T-helper 17 cell (primary cell): ENCODE results near the gene BDH1. TPM values are rescaled to one million over a fixed set of nuclear protein-coding genes. Genes with fewer than 3 reads are reported as not detected.

Source experiments
- ATAC-seq: fragments of 150-1000 bp; cut with Tn5 transposase; 2 replicates; pipeline ENCODE4 v1.10.0; 2021; ENCODE audit warnings: mild to moderate bottlenecking, moderate library complexity
- DNase-seq, 3 donors: peaks; one replicate each; pipeline versions ENCODE4 v3.0.0 to v3.0.0-alpha.2; 2020 to 2021
- H3K9me3 ChIP-seq: one replicate; pipeline ENCODE4 v1.7.0; 2013; ENCODE audit warnings: low read length, mild to moderate bottlenecking; ENCODE audit not compliant: control insufficient read depth, poor library complexity, severe bottlenecking
- H3K27ac Mint-ChIP-seq: one replicate; pipeline ENCODE4 v1.8.0; 2022; ENCODE audit warnings: mild to moderate bottlenecking, moderate library complexity, mixed read lengths
- H3K27me3 Mint-ChIP-seq: one replicate; pipeline ENCODE4 v1.8.0; 2022; ENCODE audit warnings: mixed read lengths
- H3K36me3 Mint-ChIP-seq: one replicate; pipeline ENCODE4 v1.8.0; 2022; ENCODE audit warnings: low read depth, mixed read lengths
- H3K4me1 Mint-ChIP-seq: one replicate; pipeline ENCODE4 v1.8.0; 2022; ENCODE audit warnings: mild to moderate bottlenecking, mixed read lengths
- H3K4me3 Mint-ChIP-seq: one replicate; pipeline ENCODE4 v1.8.0; 2022; ENCODE audit warnings: mild to moderate bottlenecking, moderate library complexity, mixed read lengths
- total RNA-seq, 4 donors: library from RNA in 2 of 4; stranded (reverse) in 2 of 4; gene quantifications; one replicate each; pipeline ENCODE4 v1.2.3 and lab custom pipeline; 2022 to 2026

The BDH1 gene
- total RNA-seq, 2 donors from 2014 or later, result 20.7 to 22.4 TPM

- no peak for ATAC-seq
- H3K4me1 Mint-ChIP-seq, result peaks cover 3% of the 10 kb centered on the region
- H3K27ac Mint-ChIP-seq, result no peak overlapping the region
Observed at GRCh38 chr3:197496746-197497125, 59.0 kb downstream of the BDH1 start.

GRCh38 chr3:197495999-197496745, 59.6 kb downstream of the BDH1 start:
- peaks cover 28% of the 10 kb centered on the region for H3K27me3 Mint-ChIP-seq

More at GRCh38 chr3:197496746-197497125, 59.0 kb downstream of the BDH1 start:
- Mint-ChIP-seq H3K36me3 (no peaks in the 10 kb centered on the region), H3K27me3 (peaks cover 27% of the 10 kb centered on the region), H3K4me3 (no peak overlapping the region)
- no peaks in the 10 kb centered on the region for H3K9me3 ChIP-seq
- DNase-seq, result no peak

GRCh38 chr3:197495499-197495898, 60.3 kb downstream of the BDH1 start:
- Mint-ChIP-seq H3K36me3 (no peaks in the 10 kb centered on the region), H3K4me3 (no peak overlapping the region), H3K4me1 (peaks cover 3% of the 10 kb centered on the region), H3K27me3 (peaks cover 28% of the 10 kb centered on the region), H3K27ac (no peak overlapping the region)
- H3K9me3 ChIP-seq, result no peaks in the 10 kb centered on the region
- DNase-seq (no peak), ATAC-seq (no peak)

More at GRCh38 chr3:197495999-197496745, 59.6 kb downstream of the BDH1 start:
- no peak for ATAC-seq
- DNase-seq, result no peak
- Mint-ChIP-seq H3K4me3 (no peak overlapping the region), H3K36me3 (no peaks in the 10 kb centered on the region), H3K27ac (no peak overlapping the region), H3K4me1 (peaks cover 3% of the 10 kb centered on the region)
- no peaks in the 10 kb centered on the region for H3K9me3 ChIP-seq

DNA sequence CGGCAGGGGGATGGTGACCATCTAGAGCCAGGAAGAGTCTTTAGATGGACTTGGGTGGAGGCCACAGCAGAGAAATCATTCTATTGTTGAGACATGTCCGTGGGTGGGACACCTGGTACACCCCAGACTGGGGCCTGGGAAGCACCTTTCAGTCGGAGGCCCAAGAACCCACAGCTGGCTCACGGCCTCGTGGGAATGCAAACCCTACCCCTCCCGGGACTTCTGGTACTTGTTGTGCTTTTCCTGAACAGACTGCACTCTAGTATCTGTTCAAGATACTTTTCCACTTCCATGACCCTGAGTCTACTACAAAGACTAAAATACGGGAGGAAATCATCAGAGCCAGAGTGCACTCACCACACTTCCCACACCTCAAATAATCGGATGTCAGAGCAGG, 60.7 kb downstream of the BDH1 start:
- Mint-ChIP-seq H3K36me3 (no peaks in the 10 kb centered on the region), H3K4me1 (peaks cover 3% of the 10 kb centered on the region), H3K4me3 (no peak overlapping the region), H3K27me3 (peaks cover 33% of the 10 kb centered on the region), H3K27ac (no peak overlapping the region)
- no peak for ATAC-seq
- no peak for DNase-seq
- no peaks in the 10 kb centered on the region for H3K9me3 ChIP-seq

DNA sequence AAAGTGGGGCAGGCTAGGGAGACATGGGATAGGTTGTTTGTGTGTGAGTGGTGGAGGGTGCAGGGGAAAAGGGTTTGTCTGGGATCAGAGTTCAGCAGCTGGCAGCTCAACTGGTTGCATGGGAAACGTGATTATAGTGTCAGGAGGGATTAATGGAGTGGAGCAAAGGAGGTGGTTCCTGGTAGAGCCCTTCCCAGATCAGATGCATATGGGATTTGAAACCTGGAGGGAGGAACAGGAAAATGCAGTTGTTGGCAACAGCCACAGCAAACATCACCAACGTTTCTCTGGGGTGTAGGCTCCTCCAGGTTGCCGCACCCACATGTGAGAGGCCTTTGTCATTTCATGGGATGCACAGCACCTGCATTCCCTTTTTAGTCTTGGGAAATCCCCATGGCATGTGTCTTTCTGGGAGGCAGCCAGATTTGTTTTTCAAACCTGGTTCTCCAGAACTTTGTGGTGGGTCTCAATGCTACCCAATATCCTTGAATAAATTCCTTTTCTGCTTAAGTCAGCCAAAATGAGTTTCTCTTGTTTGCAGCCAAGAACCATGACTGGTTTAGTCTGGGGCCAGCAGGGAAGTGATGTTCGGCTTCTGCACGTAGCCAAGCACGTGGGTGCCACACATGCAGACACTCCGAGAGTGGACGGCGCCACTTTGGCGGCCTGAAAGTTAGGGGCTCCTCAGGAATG, 61.3 kb downstream of the BDH1 start:
- no peaks in the 10 kb centered on the region for H3K4me1 Mint-ChIP-seq
- no peak overlapping the region for H3K27ac Mint-ChIP-seq
- no peaks in the 10 kb centered on the region for H3K9me3 ChIP-seq
- H3K27me3 Mint-ChIP-seq, result peaks cover 34% of the 10 kb centered on the region
- H3K4me3 Mint-ChIP-seq, result no peak overlapping the region
- no peak for DNase-seq
- ATAC-seq, result no peak
- no peaks in the 10 kb centered on the region for H3K36me3 Mint-ChIP-seq

DNA sequence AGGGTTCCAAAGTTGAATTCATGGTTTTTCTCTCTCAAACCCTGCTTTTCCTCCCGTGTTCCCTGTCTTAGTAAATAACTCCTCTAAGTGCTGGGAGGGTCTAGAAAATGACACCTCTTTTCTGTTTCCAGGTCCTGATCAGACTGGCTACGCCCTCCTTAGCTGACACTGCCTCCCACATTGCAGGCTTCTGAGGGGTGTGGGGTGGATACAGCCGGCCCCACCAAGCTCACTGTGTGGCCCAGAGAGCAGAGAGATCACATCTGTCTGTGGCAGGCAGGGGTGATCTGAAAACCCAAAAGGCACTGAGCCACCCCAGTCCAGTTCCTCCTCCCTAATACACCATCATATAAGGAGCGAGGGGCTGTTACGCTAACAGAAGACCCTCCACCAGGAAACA, 62.7 kb downstream of the BDH1 start:
- Mint-ChIP-seq H3K4me3 (no peak overlapping the region), H3K27me3 (peaks cover 38% of the 10 kb centered on the region), H3K27ac (no peak overlapping the region), H3K4me1 (no peaks in the 10 kb centered on the region), H3K36me3 (no peaks in the 10 kb centered on the region)
- DNase-seq (no peak), ATAC-seq (no peak)
- H3K9me3 ChIP-seq, result no peaks in the 10 kb centered on the region

DNA sequence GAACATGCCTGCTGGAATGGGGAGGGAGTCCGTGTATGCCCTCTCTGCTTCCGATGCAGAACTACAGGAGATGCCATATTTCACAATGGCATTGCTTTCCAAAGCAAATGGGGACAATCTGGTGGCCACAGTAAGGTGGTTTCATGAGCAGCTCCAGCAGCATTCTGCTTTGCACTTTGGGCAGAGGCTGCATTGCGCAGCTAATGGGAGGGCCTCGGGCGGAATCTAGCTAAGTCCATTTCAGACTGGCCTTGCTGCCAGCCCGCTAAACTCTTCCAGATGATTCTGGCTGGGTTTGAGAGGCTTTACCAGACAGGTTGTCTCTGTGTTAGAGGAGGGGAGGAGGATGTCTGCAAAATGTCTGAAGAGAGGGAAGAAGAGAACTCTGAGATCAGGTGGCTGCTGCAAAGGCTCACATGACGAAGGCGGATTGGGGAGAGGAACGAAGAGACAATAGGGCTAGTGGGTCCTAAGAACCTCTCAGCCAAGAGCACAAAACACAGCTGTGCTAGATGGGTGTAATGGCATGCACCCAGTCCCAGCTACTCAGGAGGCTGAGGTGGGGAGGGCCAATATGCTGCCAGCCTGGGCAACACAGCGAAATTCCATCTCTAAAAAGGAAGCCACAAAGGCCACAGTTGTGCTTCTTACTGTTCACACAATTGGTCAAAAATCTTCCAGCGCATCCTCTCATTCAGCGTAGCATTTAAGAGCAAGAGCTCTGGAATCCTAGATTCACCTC, 63.7 kb downstream of the BDH1 start:
- no peak for DNase-seq
- no peaks in the 10 kb centered on the region for H3K9me3 ChIP-seq
- H3K4me3 Mint-ChIP-seq, result no peak overlapping the region
- H3K36me3 Mint-ChIP-seq, result no peaks in the 10 kb centered on the region
- peak overlapping the region; percentile 63 for H3K27ac Mint-ChIP-seq
- ATAC-seq, result no peak
- peaks cover 45% of the 10 kb centered on the region for H3K27me3 Mint-ChIP-seq
- no peaks in the 10 kb centered on the region for H3K4me1 Mint-ChIP-seq

DNA sequence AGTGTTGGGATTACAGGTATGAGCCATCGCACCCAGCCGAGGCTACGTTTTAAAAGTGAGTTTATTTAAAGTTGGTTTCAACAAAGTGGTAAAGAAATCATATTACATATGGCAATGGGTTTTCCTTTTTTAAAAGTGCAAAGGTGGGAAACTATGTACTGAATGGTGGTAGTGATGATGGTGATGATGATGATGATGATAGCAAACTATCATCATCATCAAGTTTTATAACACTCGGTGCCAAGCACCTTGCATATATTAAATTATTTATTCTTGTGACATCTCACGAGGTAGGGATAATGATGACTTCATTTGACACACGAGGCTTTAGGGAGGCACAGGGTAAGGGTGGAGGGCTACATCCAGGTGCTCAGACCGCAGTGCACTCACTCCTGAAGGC, 64.3 kb downstream of the BDH1 start:
- Mint-ChIP-seq H3K27ac (no peak overlapping the region), H3K27me3 (peaks cover 52% of the 10 kb centered on the region)
- no peak for DNase-seq

GRCh38 chr3:197490098-197491058, 65.4 kb downstream of the BDH1 start:
- H3K27me3 Mint-ChIP-seq, result peaks cover 52% of the 10 kb centered on the region
- H3K9me3 ChIP-seq, result no peaks in the 10 kb centered on the region
- no peaks in the 10 kb centered on the region for H3K4me1 Mint-ChIP-seq
- no peak overlapping the region for H3K4me3 Mint-ChIP-seq
- no peak overlapping the region for H3K27ac Mint-ChIP-seq
- ATAC-seq, result no peak
- no peak for DNase-seq
- H3K36me3 Mint-ChIP-seq, result no peaks in the 10 kb centered on the region

More for the DNA sequence above, 64.3 kb downstream of the BDH1 start:
- no peaks in the 10 kb centered on the region for H3K36me3 Mint-ChIP-seq
- no peaks in the 10 kb centered on the region for H3K9me3 ChIP-seq
- no peak overlapping the region for H3K4me3 Mint-ChIP-seq
- no peak for ATAC-seq
- no peaks in the 10 kb centered on the region for H3K4me1 Mint-ChIP-seq

GRCh38 chr3:197487911-197488391, 67.8 kb downstream of the BDH1 start:
- Mint-ChIP-seq H3K27ac (no peak overlapping the region), H3K4me1 (no peaks in the 10 kb centered on the region), H3K4me3 (no peak overlapping the region), H3K27me3 (peaks cover 42% of the 10 kb centered on the region), H3K36me3 (no peaks in the 10 kb centered on the region)
- ATAC-seq (no peak), DNase-seq (no peak)
- H3K9me3 ChIP-seq, result no peaks in the 10 kb centered on the region

DNA sequence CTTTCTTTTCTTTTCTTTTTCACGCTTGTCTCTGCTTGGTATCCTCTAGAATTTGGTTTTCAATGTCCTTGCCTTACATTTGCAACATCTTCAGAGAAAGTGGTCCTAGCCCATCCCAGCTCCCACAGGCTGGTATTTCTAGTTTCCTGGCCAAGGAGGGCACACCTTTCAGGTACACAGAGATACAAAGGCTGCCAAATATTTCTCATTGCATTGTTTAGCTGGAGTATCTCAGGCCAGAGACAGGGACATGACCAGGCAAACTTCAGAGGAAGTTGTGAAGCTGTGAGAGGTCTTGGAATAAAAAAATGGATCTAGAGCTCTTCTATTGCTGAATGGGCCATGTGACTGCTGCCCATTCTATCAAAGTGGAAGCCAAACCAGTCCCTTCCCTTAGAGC, 68.9 kb downstream of the BDH1 start:
- H3K36me3 Mint-ChIP-seq, result no peaks in the 10 kb centered on the region
- H3K27ac Mint-ChIP-seq, result no peak overlapping the region

GRCh38 chr3:197485143-197485542, 70.6 kb downstream of the BDH1 start:
- no peak for DNase-seq
- H3K9me3 ChIP-seq, result no peaks in the 10 kb centered on the region
- Mint-ChIP-seq H3K4me3 (no peak overlapping the region), H3K36me3 (no peaks in the 10 kb centered on the region), H3K27ac (no peak overlapping the region), H3K4me1 (no peaks in the 10 kb centered on the region), H3K27me3 (peaks cover 37% of the 10 kb centered on the region)
- ATAC-seq, result no peak

More for the DNA sequence above, 68.9 kb downstream of the BDH1 start:
- no peak for DNase-seq
- H3K4me1 Mint-ChIP-seq, result no peaks in the 10 kb centered on the region
- ATAC-seq, result no peak
- H3K4me3 Mint-ChIP-seq, result no peak overlapping the region
- H3K9me3 ChIP-seq, result no peaks in the 10 kb centered on the region
- peaks cover 38% of the 10 kb centered on the region for H3K27me3 Mint-ChIP-seq
